ENCODE results near the gene SRCAP. TPM values are rescaled to one million over a fixed set of nuclear protein-coding genes. Genes with fewer than 3 reads are reported as not detected.

SRCAP gene
- total and polyA plus RNA-seq, 2 of the 8 experiments (the other 6 are each of a cell fraction or from before 2014, with no cell fraction given), result 5.5 to 54.3 TPM

DNA sequence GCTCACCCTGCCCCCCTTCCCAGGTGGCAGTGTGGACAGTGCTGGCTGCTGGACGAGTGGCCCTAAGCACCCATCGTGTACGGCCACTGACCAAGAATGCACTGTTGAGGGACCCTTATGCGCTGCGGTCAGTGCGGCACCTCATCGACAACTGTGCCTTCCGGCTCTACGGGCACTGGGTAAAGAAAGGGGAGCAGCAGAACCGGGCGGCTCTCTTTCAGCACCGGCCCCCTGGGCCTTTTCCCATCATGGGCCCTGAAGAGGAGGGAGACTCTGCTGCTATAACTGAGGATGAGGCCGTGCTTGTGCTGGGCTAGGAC is 57.8 kb downstream of the SRCAP start (continued):
- TF ChIP-seq CBX5 (IDR thresholded peaks at IDR 0.05; ENCODE audit: low read depth, low read length) (no peak), MAFK (IDR thresholded peaks at IDR 0.05; ENCODE audit: low read depth, low read length) (no peak), SP4 (IDR thresholded peaks at IDR 0.05; ENCODE audit: low read length) (no peak), RFX5 (IDR thresholded peaks at IDR 0.05; ENCODE audit: borderline replicate concordance, low read depth, low read length) (no peak), SIRT6 (IDR thresholded peaks at IDR 0.05; ENCODE audit: low read length) (no peak), POU5F1 (IDR thresholded peaks at IDR 0.05; ENCODE audit: low read depth, low read length) (no peak), HDAC2 (IDR thresholded peaks at IDR 0.05; ENCODE audit: borderline replicate concordance in 1 of 2, low read depth in 2 of 2, low read length in 2 of 2) (no peak), CREB1 (IDR thresholded peaks at IDR 0.05) (no peak)

Measured in H1 (cell line).